Gastrocnemius medialis (tissue), 4 donors: ENCODE measurements around the gene PLEKHB2.
"Not testable (repeated sequence)": the region's sequence is repeated elsewhere in the genome, so short reads cannot be mapped to it uniquely, and the experiment has no call there.

Experiments
- CTCF ChIP-seq, 5 experiments: fragments of 450-650 bp in 3 of 5; fragments of 200-600 bp in 2 of 5; sonication (generic) in 2 of 5; IDR thresholded peaks in 4 of 5; conservative IDR thresholded peaks in 1 of 5; 1 replicate in 4 of 5; 2 replicates in 1 of 5; pipeline ENCODE4 v1.5.1; 2016 to 2019; ENCODE audit warnings: antibody characterized with exemption in 5 of 5, mild to moderate bottlenecking in 3 of 5, moderate library complexity in 3 of 5
- POLR2A ChIP-seq, 2 donors: fragments of 450-650 bp; IDR thresholded peaks; one replicate each; pipeline ENCODE4 v1.6.1; 2017; ENCODE audit warnings: antibody characterized with exemption in 2 of 2, mild to moderate bottlenecking in 2 of 2, moderate library complexity in 2 of 2

DNA sequence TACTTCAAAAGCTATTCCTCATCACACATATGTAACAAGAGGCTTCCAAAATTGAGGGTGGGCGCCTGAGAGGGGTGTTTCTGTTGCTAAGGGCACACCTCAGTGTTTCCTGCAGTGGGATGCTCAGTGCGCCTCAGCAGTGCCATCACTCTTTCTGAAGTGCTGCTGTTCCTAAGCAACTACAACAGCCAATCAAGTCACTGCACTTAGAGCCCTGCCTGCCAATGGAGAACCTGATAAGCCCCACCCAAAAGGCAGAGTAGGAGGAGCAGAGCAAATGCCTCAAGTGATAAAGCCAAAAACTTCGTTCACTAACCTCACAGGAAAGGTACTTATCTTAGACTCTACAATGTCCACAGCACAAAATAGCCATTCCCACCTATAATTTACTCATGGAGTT, 88.3 kb downstream of the PLEKHB2 start:
- TF ChIP-seq CTCF (IDR thresholded peaks at IDR 0.05 in 4 of 5, conservative IDR thresholded peaks at IDR 0.05 in 1 of 5); POLR2A (IDR thresholded peaks at IDR 0.05): not testable (repeated sequence)
